Right ventricle myocardium superior (tissue), 1 donor: ENCODE measurements around the gene ACSS3. TPM values are rescaled to one million over a fixed set of nuclear protein-coding genes. Genes with fewer than 3 reads are reported as not detected.

Experiments
- ATAC-seq: fragments of 200-7000 bp; cut with Tn5 transposase; one replicate; pipeline ENCODE4 v1.9.1; 2020; ENCODE audit warnings: mild to moderate bottlenecking; ENCODE audit not compliant: poor library complexity
- DNase-seq: peaks from one replicate; pipeline ENCODE4 v3.0.0-alpha.2; 2020
- intact Hi-C: fragments of 100-400 bp; cut with DNase I; formaldehyde crosslinking; loops from one replicate; pipeline ENCODE4 v1.11.2; 2022
- total RNA-seq: library from RNA; stranded (reverse); fragmentation: NEBNext Ultra II Directional; extraction: Animal tissue kit (Norgen Biotek cat#: 25700); gene quantifications from one replicate; pipeline ENCODE4 v1.2.1, GENCODE V29; 2021
- donor health status: DM: no; HTN: yes; CAD: no; lungs with severe emphysema.

Gene ACSS3
- total RNA-seq, 1 donor from 2014 or later, result 25.8 TPM

GRCh38 chr12:81257947-81258551 lies 180.2 kb downstream of the ACSS3 start:
- ATAC-seq (no peak), DNase-seq (no peak)
- intact Hi-C loops, result no loop called here

- intact Hi-C loops, result no loop called here
- DNase-seq (no peak), ATAC-seq (no peak)
Observed at GRCh38 chr12:81259360-81259759, 181.5 kb downstream of the ACSS3 start.

- ATAC-seq, result no peak
- intact Hi-C loops, result no loop called here
Observed at GRCh38 chr12:81261508-81262207, 183.8 kb downstream of the ACSS3 start.

GRCh38 chr12:81263072-81263471 lies 185.2 kb downstream of the ACSS3 start:
- DNase-seq, result no peak
- intact Hi-C loops, result no loop called here
- no peak for ATAC-seq

More at GRCh38 chr12:81261508-81262207, 183.8 kb downstream of the ACSS3 start:
- no peak for DNase-seq

GRCh38 chr12:81270385-81270784 lies 192.5 kb downstream of the ACSS3 start:
- DNase-seq, result no peak
- intact Hi-C loops, result no loop called here
- no peak for ATAC-seq

GRCh38 chr12:81274637-81275529 lies 197.0 kb downstream of the ACSS3 start:
- DNase-seq (no peak), ATAC-seq (no peak)
- intact Hi-C loops, result loop anchor here (5.0 kb wide), 1 partner anchor 52 kb away; no protein-coding TSS in a partner anchor

- intact Hi-C loops, result no loop called here
- ATAC-seq (no peak), DNase-seq (no peak)
Observed at GRCh38 chr12:81284137-81284536, 206.3 kb downstream of the ACSS3 start.

- DNase-seq, result no peak
- ATAC-seq, result no peak
- intact Hi-C loops, result no loop called here
Observed at GRCh38 chr12:81288651-81289050, 210.8 kb downstream of the ACSS3 start.

GRCh38 chr12:81294325-81295190 lies 216.7 kb downstream of the ACSS3 start:
- ATAC-seq (no peak), DNase-seq (no peak)
- intact Hi-C loops, result no loop called here

GRCh38 chr12:81295251-81295650 lies 217.4 kb downstream of the ACSS3 start:
- DNase-seq (no peak), ATAC-seq (no peak)
- intact Hi-C loops, result no loop called here

GRCh38 chr12:81296556-81297305 lies 218.9 kb downstream of the ACSS3 start:
- ATAC-seq, result no peak
- intact Hi-C loops, result no loop called here
- no peak for DNase-seq

- ATAC-seq (no peak), DNase-seq (no peak)
- intact Hi-C loops, result no loop called here
Observed at GRCh38 chr12:81297601-81298000, 219.7 kb downstream of the ACSS3 start.

GRCh38 chr12:81300454-81300853 lies 222.6 kb downstream of the ACSS3 start:
- ATAC-seq (no peak), DNase-seq (no peak)
- intact Hi-C loops, result no loop called here

- DNase-seq (no peak), ATAC-seq (no peak)
- intact Hi-C loops, result no loop called here
Observed at GRCh38 chr12:81303935-81304334, 226.1 kb downstream of the ACSS3 start.
